DOHH2 (cell line): Measurements from ENCODE around the gene MTRR.

Experiments used
- CTCF ChIP-seq: fragments of 200-600 bp; sonication (generic); IDR thresholded peaks from one replicate; pipeline ENCODE4 v1.5.1; 2014; ENCODE audit warnings: antibody characterized with exemption, mild to moderate bottlenecking, low read depth, low read length; ENCODE audit not compliant: poor library complexity, severe bottlenecking
- EZH2phosphoT487 ChIP-seq: fragments of 200-600 bp; sonication (generic); IDR thresholded peaks from 2 replicates; pipeline ENCODE4 v1.6.1; 2017; ENCODE audit warnings: borderline replicate concordance, mild to moderate bottlenecking, antibody characterized with exemption, low read length, moderate library complexity, mixed read lengths

- TF ChIP-seq CTCF: no peak
- TF ChIP-seq EZH2phosphoT487: no peak
Measured at GRCh38 chr5:7872517-7873130, 3.7 kb downstream of the MTRR start.
